ENCODE data around the gene PARD3B.

DNA sequence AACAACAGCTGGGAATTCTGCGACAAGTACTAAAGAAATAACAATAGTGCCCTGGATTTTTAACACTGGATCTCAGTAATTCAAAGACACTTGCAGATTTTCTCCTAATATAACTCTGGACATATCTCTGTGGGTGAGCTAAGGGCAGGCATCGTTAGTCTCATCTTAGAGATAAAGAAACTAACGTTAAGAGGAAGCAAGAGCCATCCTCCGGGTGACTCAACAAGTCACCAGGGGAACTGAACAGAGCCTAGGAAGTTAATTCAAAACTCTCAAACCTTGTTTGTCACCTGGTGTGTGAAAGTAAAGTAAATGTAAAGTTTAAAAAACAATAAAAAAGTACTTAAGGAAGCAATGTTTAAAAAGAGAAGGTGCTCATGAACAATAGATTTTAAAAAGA, 1095.4 kb downstream of the PARD3B start:
- TF ChIP-seq CTCF (IDR thresholded peaks at IDR 0.05) = no peak
- no peak for TF ChIP-seq POLR2A (IDR thresholded peaks at IDR 0.05)
